B cell (primary cell): ENCODE results near the gene CALML6. TPM values are rescaled to one million over a fixed set of nuclear protein-coding genes. Genes with fewer than 3 reads are reported as not detected.

Experiments
- ATAC-seq: fragments of 200-7000 bp; cut with Tn5 transposase; one replicate; pipeline ENCODE4 v1.10.0; 2021; ENCODE audit warnings: low read depth, mild to moderate bottlenecking, moderate number of reproducible peaks, moderate library complexity
- CTCF ChIA-PET: fragments of 350-600 bp; sonication (Branson Sonifier 250); formaldehyde crosslinking; loops from one replicate; lab custom pipeline; 2021; ENCODE audit warnings: antibody characterized with exemption, inconsistent platforms; lab: Charles Lee
- POLR2A ChIA-PET: fragments of 350-600 bp; sonication (Branson Sonifier 250); formaldehyde crosslinking; loops from one replicate; lab custom pipeline; 2021; ENCODE audit warnings: antibody characterized with exemption; lab: Charles Lee
- DNase-seq: peaks from one replicate; pipeline ENCODE4 v3.0.0; 2013
- H2AFZ ChIP-seq: 2 replicates; pipeline ENCODE4 v1.6.1; 2012; ENCODE audit warnings: mild to moderate bottlenecking, low read depth, low read length; ENCODE audit not compliant: insufficient read depth, poor library complexity, severe bottlenecking
- H3K27ac ChIP-seq, 2 donors: 1 replicate in 1 of 2; 2 replicates in 1 of 2; pipeline ENCODE4 v1.5.1; 2012 to 2013; ENCODE audit warnings: low read length in 2 of 2, mild to moderate bottlenecking in 2 of 2, moderate library complexity in 1 of 2
- H3K27me3 ChIP-seq, 4 experiments: fragments of 200-600 bp in 1 of 4; sonication (generic) in 1 of 4; replicated peaks in 1 of 4; 1 replicate in 2 of 4; 2 replicates in 2 of 4; pipeline versions ENCODE4 v1.6.1 to v1.7.0; 2013 to 2016; ENCODE audit warnings: low read length in 3 of 4, mild to moderate bottlenecking in 2 of 4, mixed read lengths in 1 of 4, moderate library complexity in 1 of 4; ENCODE audit not compliant: insufficient read depth in 4 of 4, control insufficient read depth in 3 of 4; ENCODE audit errors: control extremely low read depth in 1 of 4
- H3K36me3 ChIP-seq, 2 experiments: replicated peaks in 1 of 2; 1 replicate in 1 of 2; 2 replicates in 1 of 2; pipeline versions ENCODE4 v1.6.1 to v1.7.1; 2013; ENCODE audit warnings: low read length in 1 of 2; ENCODE audit not compliant: insufficient read depth in 2 of 2, control insufficient read depth in 1 of 2; ENCODE audit errors: control extremely low read depth in 1 of 2, extremely low read depth in 1 of 2
- H3K4me1 ChIP-seq, 2 donors: fragments of 200-600 bp in 1 of 2; sonication (generic) in 1 of 2; 1 replicate in 1 of 2; 2 replicates in 1 of 2; pipeline versions ENCODE4 v1.5.1 to v1.6.1; 2013 to 2017; ENCODE audit warnings: low read length in 2 of 2; ENCODE audit not compliant: control insufficient read depth in 2 of 2, insufficient read depth in 2 of 2
- H3K4me2 ChIP-seq: replicated peaks from 2 replicates; pipeline ENCODE3; 2012; ENCODE audit warnings: mild to moderate bottlenecking, low read depth, low read length; ENCODE audit not compliant: poor library complexity, severe bottlenecking
- H3K4me3 ChIP-seq, 5 experiments: fragments of 200-600 bp in 1 of 5; sonication (generic) in 1 of 5; 1 replicate in 3 of 5; 2 replicates in 2 of 5; pipeline versions ENCODE4 v1.5.1 to v1.7.0; 2011 to 2016; ENCODE audit warnings: low read length in 4 of 5, mild to moderate bottlenecking in 4 of 5, low read depth in 2 of 5, control low read depth in 1 of 5, moderate library complexity in 1 of 5; ENCODE audit not compliant: insufficient read depth in 1 of 5; ENCODE audit errors: control extremely low read depth in 1 of 5, extremely low read depth in 1 of 5
- H3K79me2 ChIP-seq: fragments of 200-600 bp; sonication (generic); one replicate; pipeline ENCODE4 v1.6.0; 2016; ENCODE audit warnings: low read length; ENCODE audit not compliant: control insufficient read depth, insufficient read depth
- H3K9ac ChIP-seq: fragments of 200-600 bp; sonication (generic); 2 replicates; pipeline ENCODE4 v1.6.1; 2017; ENCODE audit warnings: mild to moderate bottlenecking, low read length, moderate library complexity
- H3K9me3 ChIP-seq, 3 donors: one replicate each; pipeline versions ENCODE4 v1.6.1 to v1.7.1; 2013; ENCODE audit warnings: low read length in 2 of 3; ENCODE audit not compliant: control insufficient read depth in 2 of 3, insufficient read depth in 1 of 3; ENCODE audit errors: control extremely low read depth in 1 of 3
- H4K20me1 ChIP-seq: 2 replicates; pipeline ENCODE4 v1.6.0; 2012; ENCODE audit warnings: mild to moderate bottlenecking, low read length; ENCODE audit not compliant: insufficient read depth, control insufficient read depth, poor library complexity, severe bottlenecking
- H3K27ac Mint-ChIP-seq: one replicate; pipeline ENCODE4 v1.8.0; 2021; ENCODE audit warnings: mixed read lengths
- H3K27me3 Mint-ChIP-seq: one replicate; pipeline ENCODE4 v1.8.0; 2021; ENCODE audit warnings: mixed read lengths
- H3K4me1 Mint-ChIP-seq: one replicate; pipeline ENCODE4 v1.8.0; 2021; ENCODE audit warnings: mixed read lengths
- H3K4me3 Mint-ChIP-seq: one replicate; pipeline ENCODE4 v1.8.0; 2021; ENCODE audit warnings: mixed read lengths
- H3K9me3 Mint-ChIP-seq: one replicate; pipeline ENCODE4 v1.8.0; 2022; ENCODE audit warnings: mixed read lengths; ENCODE audit not compliant: insufficient read depth
- CTCF ChIP-seq: fragments of 200-600 bp; IDR thresholded peaks from one replicate; pipeline ENCODE4 v1.8.0; 2022; ENCODE audit warnings: antibody characterized with exemption, mild to moderate bottlenecking
- EZH2 ChIP-seq: IDR thresholded peaks from 2 replicates; pipeline ENCODE4 v1.6.1; 2012; ENCODE audit warnings: borderline replicate concordance, low read depth, mild to moderate bottlenecking, moderate library complexity, low read length; ENCODE audit not compliant: insufficient read depth, poor library complexity, severe bottlenecking
- WGBS: methylation state at CpG from one replicate; pipeline ENCODE4 v1.1.5; 2013; ENCODE audit warnings: missing lambda C conversion rate; ENCODE audit not compliant: insufficient coverage; 5-methylcytosine and 5-hydroxymethylcytosine counted together
- intact Hi-C: fragments of 100-400 bp; cut with micrococcal nuclease; formaldehyde crosslinking; loops from one replicate; pipeline ENCODE4 v1.10.0; 2022
- polyA plus RNA-seq: library from polyadenylated mRNA; depleted of rRNA; stranded (reverse); fragments of >200 nt; gene quantifications from 2 replicates; pipeline ENCODE4 v1.2.3, GENCODE V29; 2012
- total RNA-seq, 2 donors: library from RNA; stranded (reverse); fragments of 120-200 nt in 1 of 2; gene quantifications; 1 replicate in 1 of 2; 2 replicates in 1 of 2; pipeline versions ENCODE4 v1.2.3 to v1.2.4, GENCODE V29; 2013 to 2022

The CALML6 gene
- total and polyA plus RNA-seq, 2 donors (not counting 1 experiment from before 2014, with no cell fraction given), result 0.64 to 2.0 TPM

GRCh38 chr1:1877865-1878436 is 37.1 kb upstream of the CALML6 start:
- H3K4me1 ChIP-seq, result peaks cover 40 to 59% of the 10 kb centered on the region in 2 donors
- Mint-ChIP-seq H3K4me1 (peaks cover 77% of the 10 kb centered on the region), H3K9me3 (no peaks in the 10 kb centered on the region), H3K4me3 (peak overlapping the region; percentile 1), H3K27ac (peak overlapping the region; percentile 1), H3K27me3 (no peaks in the 10 kb centered on the region)
- peaks cover 94% of the 10 kb centered on the region for H4K20me1 ChIP-seq
- no peak for TF ChIP-seq CTCF
- no peak for TF ChIP-seq EZH2
- WGBS, result 94% methylated on average over 3 of the region's 5 CpGs
- no peak overlapping the region for H3K4me3 ChIP-seq
- H3K4me2 ChIP-seq, result no peak overlapping the region
- no peak for DNase-seq
- H3K27me3 ChIP-seq, result no peaks in the 10 kb centered on the region
- H3K36me3 ChIP-seq, result peaks cover 2 to 45% of the 10 kb centered on the region in 2 experiments
- H2AFZ ChIP-seq, result no peak overlapping the region
- H3K79me2 ChIP-seq, result peaks cover 99% of the 10 kb centered on the region
- intact Hi-C loops, result no loop called here
- ChIA-PET CTCF (no interaction called here), POLR2A (interaction anchor here (0.6 kb wide), 1 partner anchor 63 kb away, joined by 3 read pairs; no protein-coding TSS in a partner anchor)
- H3K9ac ChIP-seq, result no peak overlapping the region
- no peaks in the 10 kb centered on the region for H3K9me3 ChIP-seq
- no peak for ATAC-seq
- H3K27ac ChIP-seq, result peak overlapping the region in 1 of 2 donors; percentile 48

- Mint-ChIP-seq H3K27me3 (no peaks in the 10 kb centered on the region), H3K4me3 (no peak overlapping the region), H3K9me3 (no peaks in the 10 kb centered on the region), H3K27ac (no peak overlapping the region), H3K4me1 (peaks cover 75% of the 10 kb centered on the region)
- peaks cover 47 to 54% of the 10 kb centered on the region in 2 donors for H3K4me1 ChIP-seq
- POLR2A ChIA-PET, result no interaction called here
- H3K4me3 ChIP-seq, result no peak overlapping the region
- H3K27ac ChIP-seq, result no peak overlapping the region
- TF ChIP-seq EZH2, result no peak
- TF ChIP-seq CTCF, result no peak
- H3K9ac ChIP-seq, result no peak overlapping the region
- peaks cover 94% of the 10 kb centered on the region for H4K20me1 ChIP-seq
- DNase-seq, result no peak
- H3K27me3 ChIP-seq, result no peaks in the 10 kb centered on the region
- H2AFZ ChIP-seq, result no peak overlapping the region
- no peak overlapping the region for H3K4me2 ChIP-seq
- peaks cover 99% of the 10 kb centered on the region for H3K79me2 ChIP-seq
- CTCF ChIA-PET, result no interaction called here
- intact Hi-C loops, result no loop called here
- H3K36me3 ChIP-seq, result peaks cover 2 to 31% of the 10 kb centered on the region in 2 experiments
- ATAC-seq, result no peak
- no peaks in the 10 kb centered on the region for H3K9me3 ChIP-seq
- WGBS, result 96% methylated on average over 4 of the region's 5 CpGs
Observed at GRCh38 chr1:1879942-1880341, 35.1 kb upstream of the CALML6 start.
